ENCODE results near the gene LSM3. TPM values are rescaled to one million over a fixed set of nuclear protein-coding genes. Genes with fewer than 3 reads are reported as not detected.
A peak's percentile ranks its signal among the peaks of the same experiment; 100 is the strongest.

The LSM3 gene
- total and polyA plus RNA-seq, 9 of the 15 experiments (the other 6 are each of a cell fraction or from before 2014, with no cell fraction given), result 33.8 to 203 (median 61.2) TPM

DNA sequence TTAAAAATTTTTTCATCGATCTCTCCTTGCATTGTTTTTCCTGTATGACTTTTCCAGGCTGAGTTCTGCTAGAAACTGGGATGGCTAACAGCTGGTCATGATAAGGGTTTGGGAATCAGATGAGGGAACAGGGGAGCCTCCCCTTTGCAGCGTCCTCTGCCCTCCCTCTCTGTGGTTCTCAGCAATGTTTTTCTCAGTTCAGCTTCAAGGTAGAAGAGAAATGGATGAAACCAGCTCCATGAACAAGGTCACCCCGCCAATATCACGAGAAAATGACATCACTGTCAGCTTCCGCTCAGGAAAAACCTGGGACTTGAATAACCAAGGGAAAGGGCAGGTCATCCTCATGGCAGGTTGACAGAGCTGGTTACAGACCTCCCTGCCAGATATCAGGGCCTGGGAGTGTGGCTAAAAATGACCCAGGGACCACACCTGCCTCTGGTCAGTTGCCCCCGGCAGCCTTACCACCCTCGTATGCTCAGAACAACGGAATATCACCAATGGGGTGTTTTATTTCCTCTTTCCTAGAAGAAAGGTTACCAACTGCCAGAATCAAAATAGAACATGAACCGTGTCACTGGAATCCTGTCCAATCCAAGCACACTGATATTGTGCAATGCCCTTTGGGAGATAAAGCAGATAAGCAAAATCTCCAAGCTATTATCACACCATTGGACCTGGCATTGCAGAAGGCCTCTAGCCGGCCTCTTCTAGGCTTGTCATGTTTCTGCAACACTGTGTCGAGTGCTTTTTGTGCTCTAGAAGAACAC is 26.1 kb downstream of the LSM3 start (continued):
- TF ChIP-seq SMAD4 (CRISPR knock-in tag; conservative IDR thresholded peaks at IDR 0.05) (peak; percentile 83), ZNF695 (CRISPR knock-in tag; IDR thresholded peaks at IDR 0.05) (no peak), PHB2 (IDR thresholded peaks at IDR 0.05; ENCODE audit: low read depth) (no peak), CREBBP (IDR thresholded peaks at IDR 0.05; ENCODE audit: low read depth, low read length) (no peak), FIP1L1 (IDR thresholded peaks at IDR 0.05; ENCODE audit: low read depth, low read length, poor library complexity, severe bottlenecking) (no peak), ZNF584 (CRISPR knock-in tag; IDR thresholded peaks at IDR 0.05; ENCODE audit: low read depth) (peak; percentile 65; the same call in 1 of the 2 replicates), NCOA4 (IDR thresholded peaks at IDR 0.05; ENCODE audit: partially characterized antibody) (no peak), HIVEP1 (CRISPR knock-in tag; IDR thresholded peaks at IDR 0.05) (no peak), C11orf30 (IDR thresholded peaks at IDR 0.05; ENCODE audit: low read depth) (no peak), PHTF2 (CRISPR knock-in tag; IDR thresholded peaks at IDR 0.05) (no peak), SMAD1 (IDR thresholded peaks at IDR 0.05; ENCODE audit: low read depth, low read length, partially characterized antibody) (no peak), SRF (CRISPR knock-in tag; IDR thresholded peaks at IDR 0.05) (peak in 1 of 2 experiments; percentile 64; a peak in 1 of 4 replicates), MTF1 (CRISPR knock-in tag; IDR thresholded peaks at IDR 0.05; ENCODE audit: borderline replicate concordance) (no peak), SP2 (IDR thresholded peaks at IDR 0.05; ENCODE audit: extremely low read depth, low read depth, low read length, poor library complexity, severe bottlenecking) (no peak), BHLHE40 (IDR thresholded peaks at IDR 0.05; ENCODE audit: low read length) (0 out of 2 replicates have a peak, but pooled peaks have one; percentile 10), RB1 (IDR thresholded peaks at IDR 0.05; ENCODE audit: low read depth) (no peak)
- TF ChIP-seq, protein P1, sequence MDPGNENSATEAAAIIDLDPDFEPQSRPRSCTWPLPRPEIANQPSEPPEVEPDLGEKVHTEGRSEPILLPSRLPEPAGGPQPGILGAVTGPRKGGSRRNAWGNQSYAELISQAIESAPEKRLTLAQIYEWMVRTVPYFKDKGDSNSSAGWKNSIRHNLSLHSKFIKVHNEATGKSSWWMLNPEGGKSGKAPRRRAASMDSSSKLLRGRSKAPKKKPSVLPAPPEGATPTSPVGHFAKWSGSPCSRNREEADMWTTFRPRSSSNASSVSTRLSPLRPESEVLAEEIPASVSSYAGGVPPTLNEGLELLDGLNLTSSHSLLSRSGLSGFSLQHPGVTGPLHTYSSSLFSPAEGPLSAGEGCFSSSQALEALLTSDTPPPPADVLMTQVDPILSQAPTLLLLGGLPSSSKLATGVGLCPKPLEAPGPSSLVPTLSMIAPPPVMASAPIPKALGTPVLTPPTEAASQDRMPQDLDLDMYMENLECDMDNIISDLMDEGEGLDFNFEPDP (CRISPR knock-in tag; IDR thresholded peaks at IDR 0.05), result no peak
- TF ChIP-seq, protein P2, sequence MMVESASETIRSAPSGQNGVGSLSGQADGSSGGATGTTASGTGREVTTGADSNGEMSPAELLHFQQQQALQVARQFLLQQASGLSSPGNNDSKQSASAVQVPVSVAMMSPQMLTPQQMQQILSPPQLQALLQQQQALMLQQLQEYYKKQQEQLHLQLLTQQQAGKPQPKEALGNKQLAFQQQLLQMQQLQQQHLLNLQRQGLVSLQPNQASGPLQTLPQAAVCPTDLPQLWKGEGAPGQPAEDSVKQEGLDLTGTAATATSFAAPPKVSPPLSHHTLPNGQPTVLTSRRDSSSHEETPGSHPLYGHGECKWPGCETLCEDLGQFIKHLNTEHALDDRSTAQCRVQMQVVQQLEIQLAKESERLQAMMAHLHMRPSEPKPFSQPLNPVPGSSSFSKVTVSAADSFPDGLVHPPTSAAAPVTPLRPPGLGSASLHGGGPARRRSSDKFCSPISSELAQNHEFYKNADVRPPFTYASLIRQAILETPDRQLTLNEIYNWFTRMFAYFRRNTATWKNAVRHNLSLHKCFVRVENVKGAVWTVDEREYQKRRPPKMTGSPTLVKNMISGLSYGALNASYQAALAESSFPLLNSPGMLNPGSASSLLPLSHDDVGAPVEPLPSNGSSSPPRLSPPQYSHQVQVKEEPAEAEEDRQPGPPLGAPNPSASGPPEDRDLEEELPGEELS (CRISPR knock-in tag; IDR thresholded peaks at IDR 0.05; ENCODE audit: borderline replicate concordance), result no peak
- TF ChIP-seq, protein P3, sequence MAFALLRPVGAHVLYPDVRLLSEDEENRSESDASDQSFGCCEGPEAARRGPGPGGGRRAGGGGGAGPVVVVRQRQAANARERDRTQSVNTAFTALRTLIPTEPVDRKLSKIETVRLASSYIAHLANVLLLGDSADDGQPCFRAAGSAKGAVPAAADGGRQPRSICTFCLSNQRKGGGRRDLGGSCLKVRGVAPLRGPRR (CRISPR knock-in tag; IDR thresholded peaks at IDR 0.05), result no peak
- TF ChIP-seq, protein P4, sequence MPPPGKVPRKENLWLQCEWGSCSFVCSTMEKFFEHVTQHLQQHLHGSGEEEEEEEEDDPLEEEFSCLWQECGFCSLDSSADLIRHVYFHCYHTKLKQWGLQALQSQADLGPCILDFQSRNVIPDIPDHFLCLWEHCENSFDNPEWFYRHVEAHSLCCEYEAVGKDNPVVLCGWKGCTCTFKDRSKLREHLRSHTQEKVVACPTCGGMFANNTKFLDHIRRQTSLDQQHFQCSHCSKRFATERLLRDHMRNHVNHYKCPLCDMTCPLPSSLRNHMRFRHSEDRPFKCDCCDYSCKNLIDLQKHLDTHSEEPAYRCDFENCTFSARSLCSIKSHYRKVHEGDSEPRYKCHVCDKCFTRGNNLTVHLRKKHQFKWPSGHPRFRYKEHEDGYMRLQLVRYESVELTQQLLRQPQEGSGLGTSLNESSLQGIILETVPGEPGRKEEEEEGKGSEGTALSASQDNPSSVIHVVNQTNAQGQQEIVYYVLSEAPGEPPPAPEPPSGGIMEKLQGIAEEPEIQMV (tag; conservative IDR thresholded peaks at IDR 0.05; ENCODE audit: low read depth), result no peak
- TF ChIP-seq, protein P5, sequence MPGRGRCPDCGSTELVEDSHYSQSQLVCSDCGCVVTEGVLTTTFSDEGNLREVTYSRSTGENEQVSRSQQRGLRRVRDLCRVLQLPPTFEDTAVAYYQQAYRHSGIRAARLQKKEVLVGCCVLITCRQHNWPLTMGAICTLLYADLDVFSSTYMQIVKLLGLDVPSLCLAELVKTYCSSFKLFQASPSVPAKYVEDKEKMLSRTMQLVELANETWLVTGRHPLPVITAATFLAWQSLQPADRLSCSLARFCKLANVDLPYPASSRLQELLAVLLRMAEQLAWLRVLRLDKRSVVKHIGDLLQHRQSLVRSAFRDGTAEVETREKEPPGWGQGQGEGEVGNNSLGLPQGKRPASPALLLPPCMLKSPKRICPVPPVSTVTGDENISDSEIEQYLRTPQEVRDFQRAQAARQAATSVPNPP (IDR thresholded peaks at IDR 0.05; ENCODE audit: borderline replicate concordance, insufficient read depth, insufficient read length), result no peak

Data from K562 (cell line).